Measurements from ENCODE around the gene CABLES1. TPM values are rescaled to one million over a fixed set of nuclear protein-coding genes. Genes with fewer than 3 reads are reported as not detected.

CABLES1 gene
- total RNA-seq, 2 experiments from 2014 or later: 1.9 to 2.1 TPM

- Mint-ChIP-seq H3K9me3 (peaks cover 2% of the 10 kb centered on the region), H3K36me3 (ENCODE audit: low read depth) (peaks cover 4% of the 10 kb centered on the region), H3K4me1 (peaks cover 28% of the 10 kb centered on the region), H3K27me3 (no peaks in the 10 kb centered on the region), H3K27ac (no peak overlapping the region), H3K4me3 (no peak overlapping the region)
- POLR2A ChIA-PET: no interaction called here
- CTCF ChIA-PET: no interaction called here
- DNase-seq: no peak
Observed at GRCh38 chr18:23243816-23244215, 108.5 kb downstream of the CABLES1 start.

GRCh38 chr18:23244401-23244800 lies 109.1 kb downstream of the CABLES1 start:
- H3K27ac Mint-ChIP-seq: no peak overlapping the region

GRCh38 chr18:23245461-23245860 lies 110.2 kb downstream of the CABLES1 start:
- no peak for DNase-seq
- ChIA-PET CTCF (no interaction called here), POLR2A (interaction anchor here (0.6 kb wide), 1 partner anchor 13 kb away, joined by 3 read pairs; no protein-coding TSS in a partner anchor)
- H3K4me3 Mint-ChIP-seq: no peak overlapping the region
- H3K36me3 Mint-ChIP-seq (ENCODE audit: low read depth): peaks cover 3% of the 10 kb centered on the region
- H3K27me3 Mint-ChIP-seq: no peaks in the 10 kb centered on the region
- peaks cover 21% of the 10 kb centered on the region for H3K4me1 Mint-ChIP-seq
- no peak overlapping the region for H3K27ac Mint-ChIP-seq
- no peaks in the 10 kb centered on the region for H3K9me3 Mint-ChIP-seq

More at GRCh38 chr18:23244401-23244800, 109.1 kb downstream of the CABLES1 start:
- Mint-ChIP-seq H3K27me3 (no peaks in the 10 kb centered on the region), H3K4me3 (no peak overlapping the region), H3K9me3 (peaks cover 2% of the 10 kb centered on the region), H3K36me3 (ENCODE audit: low read depth) (peaks cover 4% of the 10 kb centered on the region), H3K4me1 (peaks cover 23% of the 10 kb centered on the region)
- CTCF ChIA-PET: interaction anchor here (0.9 kb wide), 1 partner anchor 53 kb away, joined by 3 read pairs; no protein-coding TSS in a partner anchor
- DNase-seq: no peak
- POLR2A ChIA-PET: no interaction called here

- CTCF ChIA-PET: interaction anchor here (0.9 to 1.7 kb wide), 3 partner anchors 9 to 25 kb away, joined by 3 to 6 read pairs (median 4); no protein-coding TSS in a partner anchor
- DNase-seq: no peak
- POLR2A ChIA-PET: no interaction called here
Observed at GRCh38 chr18:23247331-23247730, 112.0 kb downstream of the CABLES1 start.

GRCh38 chr18:23247896-23248295 lies 112.6 kb downstream of the CABLES1 start:
- Mint-ChIP-seq H3K4me3 (no peak overlapping the region), H3K9me3 (no peaks in the 10 kb centered on the region)

More at GRCh38 chr18:23247331-23247730, 112.0 kb downstream of the CABLES1 start:
- Mint-ChIP-seq H3K9me3 (no peaks in the 10 kb centered on the region), H3K4me3 (no peak overlapping the region), H3K4me1 (peaks cover 15% of the 10 kb centered on the region), H3K36me3 (ENCODE audit: low read depth) (no peaks in the 10 kb centered on the region), H3K27me3 (no peaks in the 10 kb centered on the region), H3K27ac (no peak overlapping the region)

GRCh38 chr18:23248826-23249225 lies 113.5 kb downstream of the CABLES1 start:
- CTCF ChIA-PET: interaction anchor here (0.6 to 1.5 kb wide), 2 partner anchors 13 to 1573 kb away, joined by 3 read pairs; no protein-coding TSS in a partner anchor
- POLR2A ChIA-PET: no interaction called here
- peaks cover 5% of the 10 kb centered on the region for H3K36me3 Mint-ChIP-seq (ENCODE audit: low read depth)
- DNase-seq: no peak
- peaks cover 7% of the 10 kb centered on the region for H3K4me1 Mint-ChIP-seq
- no peaks in the 10 kb centered on the region for H3K27me3 Mint-ChIP-seq
- H3K27ac Mint-ChIP-seq: no peak overlapping the region
- no peaks in the 10 kb centered on the region for H3K9me3 Mint-ChIP-seq
- no peak overlapping the region for H3K4me3 Mint-ChIP-seq

More at GRCh38 chr18:23247896-23248295, 112.6 kb downstream of the CABLES1 start:
- CTCF ChIA-PET: interaction anchor here (0.6 to 1.7 kb wide), 5 partner anchors 8 to 26 kb away, joined by 3 to 6 read pairs (median 3); no protein-coding TSS in a partner anchor
- Mint-ChIP-seq H3K36me3 (ENCODE audit: low read depth) (no peaks in the 10 kb centered on the region), H3K4me1 (peaks cover 11% of the 10 kb centered on the region), H3K27ac (peak overlapping the region; percentile 57), H3K27me3 (no peaks in the 10 kb centered on the region)
- POLR2A ChIA-PET: no interaction called here
- no peak for DNase-seq

GRCh38 chr18:23249348-23249747 lies 114.1 kb downstream of the CABLES1 start:
- DNase-seq: no peak
- Mint-ChIP-seq H3K27me3 (no peaks in the 10 kb centered on the region), H3K27ac (no peak overlapping the region), H3K9me3 (no peaks in the 10 kb centered on the region), H3K4me3 (no peak overlapping the region), H3K4me1 (peaks cover 7% of the 10 kb centered on the region), H3K36me3 (ENCODE audit: low read depth) (peaks cover 5% of the 10 kb centered on the region)
- ChIA-PET POLR2A (no interaction called here), CTCF (interaction anchor here (0.6 to 1.5 kb wide), 2 partner anchors 13 to 276 kb away, joined by 3 to 5 read pairs; no protein-coding TSS in a partner anchor)

GRCh38 chr18:23250893-23251656 lies 115.8 kb downstream of the CABLES1 start:
- DNase-seq: no peak
- Mint-ChIP-seq H3K27ac (no peak overlapping the region), H3K9me3 (no peaks in the 10 kb centered on the region), H3K27me3 (no peaks in the 10 kb centered on the region), H3K4me1 (peaks cover 7% of the 10 kb centered on the region), H3K4me3 (no peak overlapping the region), H3K36me3 (ENCODE audit: low read depth) (peaks cover 5% of the 10 kb centered on the region)
- ChIA-PET CTCF (interaction anchor here (1.3 kb wide), 1 partner anchor 18 kb away, joined by 4 read pairs; no protein-coding TSS in a partner anchor), POLR2A (no interaction called here)

- peaks cover 10% of the 10 kb centered on the region for H3K36me3 Mint-ChIP-seq (ENCODE audit: low read depth)
- ChIA-PET CTCF (interaction anchor here (0.8 to 1.4 kb wide), 2 partner anchors 15 to 16 kb away, joined by 3 read pairs; no protein-coding TSS in a partner anchor), POLR2A (no interaction called here)
- peaks cover 22% of the 10 kb centered on the region for H3K4me1 Mint-ChIP-seq
- no peaks in the 10 kb centered on the region for H3K9me3 Mint-ChIP-seq
- DNase-seq: no peak
- no peaks in the 10 kb centered on the region for H3K27me3 Mint-ChIP-seq
- H3K4me3 Mint-ChIP-seq: no peak overlapping the region
- H3K27ac Mint-ChIP-seq: no peak overlapping the region
Observed at GRCh38 chr18:23253630-23254029, 118.3 kb downstream of the CABLES1 start.

GRCh38 chr18:23257137-23257536 lies 121.9 kb downstream of the CABLES1 start:
- POLR2A ChIA-PET: no interaction called here
- no peak for DNase-seq
- no peak overlapping the region for H3K4me3 Mint-ChIP-seq
- H3K27ac Mint-ChIP-seq: no peak overlapping the region
- peaks cover 12% of the 10 kb centered on the region for H3K36me3 Mint-ChIP-seq (ENCODE audit: low read depth)
- CTCF ChIA-PET: no interaction called here
- no peaks in the 10 kb centered on the region for H3K9me3 Mint-ChIP-seq
- H3K4me1 Mint-ChIP-seq: peaks cover 41% of the 10 kb centered on the region
- no peaks in the 10 kb centered on the region for H3K27me3 Mint-ChIP-seq

GRCh38 chr18:23257686-23258565 lies 122.6 kb downstream of the CABLES1 start:
- Mint-ChIP-seq H3K36me3 (ENCODE audit: low read depth) (peaks cover 12% of the 10 kb centered on the region), H3K4me1 (peaks cover 41% of the 10 kb centered on the region), H3K27ac (no peak overlapping the region), H3K9me3 (no peaks in the 10 kb centered on the region), H3K4me3 (no peak overlapping the region), H3K27me3 (no peaks in the 10 kb centered on the region)
- CTCF ChIA-PET: interaction anchor here (0.7 to 0.8 kb wide), 2 partner anchors 30 to 65 kb away, joined by 3 read pairs; no protein-coding TSS in a partner anchor
- POLR2A ChIA-PET: interaction anchor here (0.6 kb wide), 2 partner anchors 13 to 225 kb away, joined by 3 read pairs; no protein-coding TSS in a partner anchor
- DNase-seq: no peak

- DNase-seq: no peak
- H3K4me3 Mint-ChIP-seq: no peak overlapping the region
- H3K4me1 Mint-ChIP-seq: peaks cover 41% of the 10 kb centered on the region
- no peaks in the 10 kb centered on the region for H3K9me3 Mint-ChIP-seq
- no peaks in the 10 kb centered on the region for H3K27me3 Mint-ChIP-seq
- peaks cover 7% of the 10 kb centered on the region for H3K36me3 Mint-ChIP-seq (ENCODE audit: low read depth)
- CTCF ChIA-PET: interaction anchor here (0.7 to 4.1 kb wide), 3 partner anchors 14 to 64 kb away, joined by 3 to 14 read pairs (median 3); no protein-coding TSS in a partner anchor
- H3K27ac Mint-ChIP-seq: peak overlapping the region; percentile 56
- POLR2A ChIA-PET: interaction anchor here (0.6 kb wide), 1 partner anchor 14 kb away, joined by 3 read pairs; no protein-coding TSS in a partner anchor
Observed at GRCh38 chr18:23258566-23259469, 123.5 kb downstream of the CABLES1 start.
